Kidney (tissue), 14 donors: Measurements from ENCODE around the gene DPEP2NB. TPM values are rescaled to one million over a fixed set of nuclear protein-coding genes. Genes with fewer than 3 reads are reported as not detected.

ENCODE experiments used
- DNase-seq, 5 donors: peaks; one replicate each; pipeline ENCODE4 v3.0.0-alpha.2; 2013 to 2020
- FAIRE-seq: peaks from 2 replicates; lab custom pipeline; 2012; peaks lifted over from hg19 to GRCh38; lab: Jason Lieb, UNC
- H3K27ac ChIP-seq, 2 donors: one replicate each; pipeline ENCODE4 v1.7.0; 2013; ENCODE audit warnings: low read depth in 2 of 2, low read length in 2 of 2, inconsistent platforms in 1 of 2
- H3K27me3 ChIP-seq: one replicate; pipeline ENCODE4 v1.7.1; 2013; ENCODE audit warnings: low read length, inconsistent platforms; ENCODE audit not compliant: control insufficient read depth, insufficient read depth
- H3K36me3 ChIP-seq, 3 donors: one replicate each; pipeline versions ENCODE4 v1.7.0 to v1.7.1; 2013; ENCODE audit warnings: low read length in 3 of 3, control low read depth in 1 of 3, inconsistent platforms in 1 of 3; ENCODE audit not compliant: insufficient read depth in 3 of 3, control insufficient read depth in 2 of 3
- H3K4me1 ChIP-seq, 3 donors: one replicate each; pipeline versions ENCODE4 v1.7.0 to v1.7.1; 2013; ENCODE audit warnings: low read length in 3 of 3, inconsistent platforms in 1 of 3, low read depth in 1 of 3; ENCODE audit not compliant: control insufficient read depth in 2 of 3, insufficient read depth in 2 of 3
- H3K4me3 ChIP-seq, 3 donors: one replicate each; pipeline versions ENCODE4 v1.7.0 to v1.8.1; 2013; ENCODE audit warnings: low read length in 3 of 3, control low read depth in 1 of 3, inconsistent platforms in 1 of 3
- H3K9ac ChIP-seq, 3 donors: one replicate each; pipeline versions ENCODE4 v1.7.0 to v1.7.1; 2013; ENCODE audit warnings: low read length in 3 of 3, control low read depth in 1 of 3, inconsistent platforms in 1 of 3
- H3K9me3 ChIP-seq, 3 donors: one replicate each; pipeline versions ENCODE4 v1.7.0 to v1.7.1; 2013; ENCODE audit warnings: low read length in 3 of 3, control low read depth in 1 of 3, inconsistent platforms in 1 of 3; ENCODE audit not compliant: control insufficient read depth in 2 of 3, insufficient read depth in 1 of 3
- intact Hi-C: fragments of 100-400 bp; cut with DNase I; formaldehyde crosslinking; loops from one replicate; pipeline ENCODE4 v1.11.1; 2022
- polyA plus RNA-seq: library from polyadenylated mRNA; stranded (reverse); fragments of 350-450 nt; fragmentation: Illumina TruSeq; extraction: RNeasy Lipid Tissue Mini Kit (QIAGEN cat#74804); gene quantifications from one replicate; pipeline ENCODE4 v1.2.3, GENCODE V29; 2014; ENCODE audit warnings: low read depth, low replicate concordance; ENCODE audit not compliant: insufficient read depth
- total RNA-seq: library from RNA; stranded (reverse); fragmentation: NEBNext Ultra II Directional; extraction: Animal tissue kit (Norgen Biotek cat#: 25700); gene quantifications from one replicate; pipeline ENCODE4 v1.2.1, GENCODE V29; 2021
- TF ChIP-seq, protein P1 (sequence below): IDR thresholded peaks from 3 replicates; pipeline ENCODE4 v1.5.1; 2012; ENCODE audit warnings: mild to moderate bottlenecking, moderate library complexity, borderline replicate concordance; ENCODE audit not compliant: insufficient read depth; ENCODE audit errors: extremely low read depth
- donor health status: control.
- donor health status: control.
- donor health status: control.
- donor health status: control.
- donor health status: control.
- donor health status: DM: yes; HTN: yes; CAD: no.
- donor health status: Normal renal cell carcinoma (clear cell type).

DPEP2NB gene
- total and polyA plus RNA-seq, 2 donors from 2014 or later: not detected

DNA sequence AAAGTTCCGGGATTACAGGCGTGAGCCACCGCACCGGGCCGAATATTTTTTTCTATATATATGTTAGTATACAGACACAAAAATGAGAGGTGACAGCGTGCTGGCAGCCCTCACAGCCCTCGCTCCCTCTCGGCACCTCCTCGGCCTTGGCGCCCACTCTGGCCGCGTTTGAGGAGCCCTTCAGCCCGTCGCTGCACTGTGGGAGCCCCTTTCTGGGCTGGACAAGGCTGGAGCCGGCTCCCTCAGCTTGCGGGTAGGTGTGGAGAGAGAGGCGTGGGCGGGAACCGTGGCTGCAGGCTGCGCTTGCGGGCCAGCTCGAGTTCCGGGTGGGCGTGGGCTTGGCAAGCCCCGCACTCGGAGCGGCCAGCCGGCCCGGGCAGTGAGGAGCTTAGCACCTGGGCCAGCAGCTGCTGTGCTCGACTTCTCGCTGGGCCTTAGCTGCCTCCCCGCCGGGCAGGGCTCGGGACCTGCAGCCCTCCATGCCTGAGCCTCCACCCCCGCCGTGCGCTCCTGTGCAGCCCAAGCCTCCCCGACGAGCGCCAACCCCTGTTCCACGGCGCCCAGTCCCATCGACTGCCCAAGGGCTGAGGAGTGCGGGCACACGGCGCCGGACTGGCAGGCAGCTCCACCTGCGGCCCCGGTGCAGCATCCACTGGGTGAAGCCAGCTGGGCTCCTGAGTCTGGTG lies 33.6 kb downstream of the DPEP2NB start:
- FAIRE-seq: no peak

DNA sequence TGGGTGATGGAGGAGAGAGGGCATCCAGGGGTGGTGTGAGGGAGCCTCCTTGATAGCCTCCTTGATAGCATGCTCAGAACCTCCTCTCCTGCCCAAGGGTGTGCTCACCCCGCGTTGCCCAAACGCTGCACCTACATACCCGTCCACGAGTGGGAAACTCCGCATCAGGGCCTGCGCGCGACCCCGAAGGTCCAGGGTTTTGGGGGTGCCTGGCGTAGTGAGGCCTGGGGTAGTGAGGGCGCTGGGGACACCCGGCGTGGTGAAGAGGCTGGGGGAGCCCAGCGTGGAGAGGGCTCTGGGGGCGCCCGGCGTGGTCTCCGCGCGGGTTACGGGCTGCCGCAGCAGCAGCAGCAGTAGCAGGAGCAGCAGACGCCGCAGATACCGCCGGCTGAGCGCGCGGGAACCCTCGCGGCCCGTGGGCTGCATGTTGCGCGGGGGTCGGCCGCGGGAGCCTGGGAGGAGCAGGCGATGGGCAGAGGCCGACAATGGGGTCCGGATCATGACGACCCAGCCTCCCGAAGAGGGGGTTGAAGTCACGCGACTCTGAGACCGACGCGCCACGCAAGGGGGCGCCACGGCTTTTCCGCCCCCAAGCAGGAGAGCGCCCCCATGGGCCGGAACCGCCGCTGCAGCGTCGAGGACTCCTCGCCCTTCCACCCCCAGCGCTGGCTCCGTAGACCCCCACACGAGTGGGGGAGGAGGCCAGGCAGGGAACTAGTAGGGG lies 35.6 kb downstream of the DPEP2NB start, which contains the start of gene DPEP3:
Gene DPEP3, minus strand, starts transcription at position 545 of the 724 bp plus-strand sequence. Its CDS starts 119 bp downstream, at position 426.
- Histone ChIP-seq H3K9me3 (no peaks in the 10 kb centered on the region), H3K27me3 (no peaks in the 10 kb centered on the region), H3K4me1 (no peaks in the 10 kb centered on the region), H3K36me3 (no peaks in the 10 kb centered on the region), H3K27ac (no peak within 1 kb of the TSS), H3K9ac (no peak within 1 kb of the TSS), H3K4me3 (no peak within 1 kb of the TSS)
- FAIRE-seq (no peak), DNase-seq (no peak)
- TF ChIP-seq, protein P1, sequence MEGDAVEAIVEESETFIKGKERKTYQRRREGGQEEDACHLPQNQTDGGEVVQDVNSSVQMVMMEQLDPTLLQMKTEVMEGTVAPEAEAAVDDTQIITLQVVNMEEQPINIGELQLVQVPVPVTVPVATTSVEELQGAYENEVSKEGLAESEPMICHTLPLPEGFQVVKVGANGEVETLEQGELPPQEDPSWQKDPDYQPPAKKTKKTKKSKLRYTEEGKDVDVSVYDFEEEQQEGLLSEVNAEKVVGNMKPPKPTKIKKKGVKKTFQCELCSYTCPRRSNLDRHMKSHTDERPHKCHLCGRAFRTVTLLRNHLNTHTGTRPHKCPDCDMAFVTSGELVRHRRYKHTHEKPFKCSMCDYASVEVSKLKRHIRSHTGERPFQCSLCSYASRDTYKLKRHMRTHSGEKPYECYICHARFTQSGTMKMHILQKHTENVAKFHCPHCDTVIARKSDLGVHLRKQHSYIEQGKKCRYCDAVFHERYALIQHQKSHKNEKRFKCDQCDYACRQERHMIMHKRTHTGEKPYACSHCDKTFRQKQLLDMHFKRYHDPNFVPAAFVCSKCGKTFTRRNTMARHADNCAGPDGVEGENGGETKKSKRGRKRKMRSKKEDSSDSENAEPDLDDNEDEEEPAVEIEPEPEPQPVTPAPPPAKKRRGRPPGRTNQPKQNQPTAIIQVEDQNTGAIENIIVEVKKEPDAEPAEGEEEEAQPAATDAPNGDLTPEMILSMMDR: no peak
- intact Hi-C loops: no loop called here

More for the DNA sequence above, 33.6 kb downstream of the DPEP2NB start:
- no peak for DNase-seq
- H3K4me1 ChIP-seq: no peaks in the 10 kb centered on the region
- H3K36me3 ChIP-seq: no peaks in the 10 kb centered on the region
- TF ChIP-seq, protein P1: no peak
- no peaks in the 10 kb centered on the region for H3K27me3 ChIP-seq
- H3K27ac ChIP-seq: no peak overlapping the region
- H3K9me3 ChIP-seq: no peaks in the 10 kb centered on the region
- intact Hi-C loops: no loop called here
- H3K9ac ChIP-seq: no peak overlapping the region
- no peak overlapping the region for H3K4me3 ChIP-seq

DNA sequence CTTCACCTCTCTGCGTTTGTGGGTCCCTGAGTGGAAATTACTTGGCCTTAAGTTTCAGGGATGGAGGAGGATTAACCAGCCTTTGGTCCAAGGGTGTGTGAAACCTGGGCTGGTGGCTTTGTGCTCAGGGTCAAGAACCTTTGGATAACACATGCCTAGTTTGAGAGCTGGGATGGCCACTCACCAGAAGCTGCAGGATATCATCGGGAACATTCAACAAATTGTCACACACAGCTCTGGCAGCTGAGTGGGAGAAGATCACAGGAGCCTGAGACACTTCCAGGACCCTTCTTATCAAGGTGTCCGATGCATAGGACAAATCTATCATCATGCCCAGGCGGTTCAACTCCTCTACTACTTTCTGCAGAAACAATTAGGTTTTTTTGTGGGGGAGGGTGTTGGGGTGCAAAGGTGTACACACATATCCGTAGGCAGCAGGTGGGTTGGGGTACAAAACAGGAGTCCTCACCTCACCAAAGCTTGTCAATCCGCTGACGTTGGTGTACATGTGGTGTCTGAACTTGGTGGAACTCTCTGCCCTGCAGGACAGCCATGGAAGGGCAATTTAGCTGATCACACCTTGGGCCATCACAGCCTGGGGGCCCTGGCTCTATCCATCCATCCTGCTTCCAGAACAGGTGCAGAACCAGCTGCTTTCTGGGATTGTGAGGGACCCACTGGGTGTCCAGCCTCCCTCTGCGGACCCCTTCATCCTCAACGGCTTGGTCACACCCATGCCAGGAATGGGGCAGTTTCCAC lies 38.1 kb downstream of the DPEP2NB start:
- H3K9ac ChIP-seq: no peak overlapping the region
- no peaks in the 10 kb centered on the region for H3K4me1 ChIP-seq
- H3K27me3 ChIP-seq: no peaks in the 10 kb centered on the region
- H3K27ac ChIP-seq: no peak overlapping the region
- H3K9me3 ChIP-seq: no peaks in the 10 kb centered on the region
- TF ChIP-seq, protein P1: no peak
- no peaks in the 10 kb centered on the region for H3K36me3 ChIP-seq
- DNase-seq: no peak
- intact Hi-C loops: no loop called here
- H3K4me3 ChIP-seq: no peak overlapping the region
- FAIRE-seq: no peak
